ENCODE data around the gene ZMIZ1.

The ZMIZ1 gene

GRCh38 chr10:79246606-79247275 is 178.0 kb downstream of the ZMIZ1 start:
- no peak for DNase-seq (ENCODE audit: low read depth)

DNA sequence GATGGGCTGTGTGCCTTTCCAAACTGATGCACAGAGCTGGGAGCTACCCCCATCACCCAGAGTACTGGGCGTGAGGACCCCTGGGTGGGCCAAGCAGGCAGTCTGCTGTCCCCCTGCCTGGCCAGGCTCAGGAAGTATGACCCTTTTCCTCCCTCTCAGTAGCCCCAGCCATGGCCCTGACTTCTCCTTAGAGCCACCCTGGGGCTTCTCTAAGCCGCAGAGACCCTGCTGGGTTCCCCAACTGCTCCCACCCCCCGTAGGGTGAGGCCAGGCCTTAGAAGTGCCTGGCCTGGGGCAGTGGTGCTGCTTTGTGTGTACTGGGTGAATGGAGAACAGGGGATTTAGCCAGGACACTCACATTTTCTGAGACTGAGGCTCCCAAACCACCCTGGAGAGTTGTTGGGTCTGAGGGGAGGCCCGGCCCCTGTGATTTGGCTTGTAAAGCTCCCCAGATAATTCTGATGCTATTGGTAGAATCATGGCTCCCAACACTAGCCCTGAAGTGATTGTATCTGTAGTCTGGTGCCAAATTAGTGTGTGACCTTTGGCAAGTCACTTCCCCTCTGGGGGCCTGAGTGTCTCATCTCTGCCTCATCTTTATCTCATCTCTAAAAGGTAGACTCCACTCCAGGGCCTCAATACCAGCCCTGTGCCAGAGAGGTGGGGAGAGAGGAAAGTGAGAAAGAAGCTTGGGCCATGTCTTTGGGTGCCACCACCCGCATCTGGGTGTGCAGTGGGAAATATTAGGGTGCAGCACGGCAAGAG is 178.8 kb downstream of the ZMIZ1 start:
- no peak for DNase-seq (ENCODE audit: low read depth)

- no peak for DNase-seq (ENCODE audit: low read depth)
Measured at GRCh38 chr10:79248341-79249185, 179.8 kb downstream of the ZMIZ1 start.

DNA sequence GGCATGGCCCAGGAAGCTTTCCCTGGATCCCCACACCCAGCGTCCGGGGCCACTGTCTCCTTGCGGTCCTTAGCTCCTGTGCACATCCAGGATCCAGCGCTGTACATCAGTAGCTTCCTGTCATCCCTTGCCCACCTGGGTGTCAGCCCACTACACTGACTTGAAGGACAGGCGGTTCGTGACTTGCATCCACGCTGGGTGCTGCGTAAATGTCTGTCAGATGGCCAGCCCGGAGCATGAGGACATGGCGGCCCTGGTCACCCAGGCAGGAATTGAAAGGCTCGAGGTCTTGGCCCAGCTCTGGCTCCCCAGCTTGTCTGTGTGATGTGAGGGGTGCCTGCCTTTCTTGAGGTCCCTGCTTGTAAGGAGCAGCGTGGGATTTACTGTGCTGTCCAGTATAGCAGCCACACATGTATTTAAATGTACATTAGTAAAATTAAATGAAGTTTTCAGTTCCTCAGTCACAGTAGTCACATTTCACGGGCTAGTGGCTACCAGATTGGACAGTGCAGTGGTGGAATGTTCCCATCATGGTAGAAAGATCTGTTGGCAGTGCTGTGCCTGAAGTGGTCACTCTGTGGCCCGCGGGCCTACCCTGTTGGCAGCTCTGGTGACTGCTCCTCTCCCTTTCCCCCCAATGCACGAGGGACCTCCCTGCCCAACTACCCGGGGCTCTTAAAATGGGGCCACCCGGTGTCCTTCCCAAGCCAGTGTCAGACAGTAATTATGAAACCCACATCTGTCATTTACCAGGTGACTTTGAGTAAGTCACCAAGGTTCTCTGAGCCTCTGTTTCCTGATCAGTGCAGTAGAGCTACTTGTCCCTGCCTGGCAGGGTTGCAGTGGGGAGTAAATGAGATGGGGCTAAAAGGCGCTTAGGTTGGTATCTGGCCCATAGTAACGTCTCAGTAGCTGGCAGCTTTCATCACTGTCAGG is 180.7 kb downstream of the ZMIZ1 start:
- DNase-seq (ENCODE audit: low read depth), result no peak

GRCh38 chr10:79250259-79250658 is 181.5 kb downstream of the ZMIZ1 start:
- no peak for DNase-seq (ENCODE audit: low read depth)

- DNase-seq (ENCODE audit: low read depth), result no peak
Measured at GRCh38 chr10:79252450-79252849, 183.7 kb downstream of the ZMIZ1 start.

GRCh38 chr10:79252971-79253370 is 184.2 kb downstream of the ZMIZ1 start:
- no peak for DNase-seq (ENCODE audit: low read depth)

DNA sequence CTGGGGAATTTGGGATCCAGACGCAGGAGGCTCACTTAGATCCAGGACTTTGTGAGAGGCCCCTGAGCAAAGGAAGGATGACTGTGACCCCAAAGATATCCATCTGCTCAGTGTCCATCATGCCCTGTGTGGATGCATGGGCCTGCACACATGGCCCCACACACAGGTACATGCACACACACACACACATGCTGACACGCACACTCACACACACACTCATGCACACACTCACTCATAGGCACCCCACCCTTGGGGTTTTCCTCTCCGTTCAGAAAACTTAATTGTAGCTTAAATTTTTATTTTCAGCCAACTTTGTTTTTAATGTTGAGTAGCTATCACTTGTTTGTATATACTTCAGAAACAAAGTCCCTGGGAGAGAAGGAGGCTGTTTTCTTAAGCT is 184.9 kb downstream of the ZMIZ1 start:
- DNase-seq (ENCODE audit: low read depth), result no peak

GRCh38 chr10:79254333-79255006 is 185.7 kb downstream of the ZMIZ1 start:
- no peak for DNase-seq (ENCODE audit: low read depth)

DNA sequence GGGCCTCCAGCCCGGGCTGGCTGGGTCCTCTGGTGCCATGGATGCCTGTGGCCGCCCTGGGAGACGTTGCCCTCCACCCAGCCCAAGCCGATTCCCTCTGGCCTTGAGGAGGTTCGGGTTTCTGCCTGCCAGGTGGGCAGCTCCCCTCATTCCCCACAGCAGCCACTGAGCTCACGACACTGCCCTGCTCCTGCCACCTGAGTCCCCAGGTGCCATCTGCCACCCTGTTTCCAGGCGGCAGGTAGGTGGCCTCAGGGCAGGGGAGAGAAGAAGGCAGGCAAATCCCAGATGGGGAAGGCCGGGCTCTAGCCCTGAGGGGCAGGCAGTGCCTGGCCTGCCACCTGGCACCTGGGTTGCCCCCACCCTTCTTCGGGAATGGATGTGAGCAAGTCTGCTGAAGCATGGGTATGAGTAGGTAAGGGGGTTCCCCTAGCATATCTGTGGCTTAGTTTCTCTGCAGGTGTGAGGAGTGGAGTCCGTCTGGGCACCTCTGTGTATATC is 186.3 kb downstream of the ZMIZ1 start:
- DNase-seq (ENCODE audit: low read depth), result no peak

- no peak for DNase-seq (ENCODE audit: low read depth)
Measured at GRCh38 chr10:79256264-79256806, 187.6 kb downstream of the ZMIZ1 start.

GRCh38 chr10:79258894-79259293 is 190.1 kb downstream of the ZMIZ1 start:
- DNase-seq (ENCODE audit: low read depth), result no peak

- no peak for DNase-seq (ENCODE audit: low read depth)
Measured at GRCh38 chr10:79259834-79260233, 191.1 kb downstream of the ZMIZ1 start.

GRCh38 chr10:79260811-79261740 is 192.3 kb downstream of the ZMIZ1 start:
- no peak for DNase-seq (ENCODE audit: low read depth)

- DNase-seq (ENCODE audit: low read depth), result no peak
Measured at GRCh38 chr10:79262131-79262530, 193.4 kb downstream of the ZMIZ1 start.

DNA sequence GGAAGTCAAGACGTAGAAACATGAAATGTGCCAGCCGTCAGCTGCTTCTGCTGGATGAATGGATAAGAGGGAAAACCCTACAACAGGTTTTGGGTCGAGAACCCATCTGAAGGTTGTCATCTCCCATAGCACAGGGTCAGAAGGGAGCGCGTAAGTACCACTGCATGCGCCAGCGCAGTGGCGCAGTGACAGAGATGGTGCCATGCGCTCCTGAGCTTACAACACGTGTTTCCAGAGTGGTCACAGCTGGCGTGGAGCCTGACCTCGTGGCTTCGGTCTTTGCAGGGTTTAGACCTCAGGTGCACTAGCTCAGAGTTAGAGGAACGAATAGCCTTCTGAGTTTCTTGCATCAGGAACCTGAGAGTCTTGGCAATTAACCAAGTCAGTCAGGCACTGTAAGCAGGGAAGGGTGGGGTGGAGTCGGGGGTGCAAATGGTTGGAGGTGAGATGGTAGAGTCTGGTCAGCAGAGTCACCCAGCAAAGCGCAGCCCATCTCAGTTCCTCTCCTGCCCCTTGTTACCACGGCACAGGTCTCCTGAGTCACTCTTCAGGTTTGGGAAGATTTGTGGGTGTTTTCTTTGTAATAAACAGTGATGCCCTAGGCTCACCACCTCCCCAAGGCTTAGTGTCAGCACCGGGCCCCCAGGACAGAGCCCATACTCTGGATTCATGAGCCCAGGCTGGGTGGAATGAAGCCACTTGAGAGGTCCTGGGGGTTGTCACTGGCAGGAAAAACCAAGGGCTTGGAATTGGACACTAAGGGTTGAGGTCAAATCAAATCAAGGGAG is 194.4 kb downstream of the ZMIZ1 start:
- DNase-seq (ENCODE audit: low read depth), result no peak

DNA sequence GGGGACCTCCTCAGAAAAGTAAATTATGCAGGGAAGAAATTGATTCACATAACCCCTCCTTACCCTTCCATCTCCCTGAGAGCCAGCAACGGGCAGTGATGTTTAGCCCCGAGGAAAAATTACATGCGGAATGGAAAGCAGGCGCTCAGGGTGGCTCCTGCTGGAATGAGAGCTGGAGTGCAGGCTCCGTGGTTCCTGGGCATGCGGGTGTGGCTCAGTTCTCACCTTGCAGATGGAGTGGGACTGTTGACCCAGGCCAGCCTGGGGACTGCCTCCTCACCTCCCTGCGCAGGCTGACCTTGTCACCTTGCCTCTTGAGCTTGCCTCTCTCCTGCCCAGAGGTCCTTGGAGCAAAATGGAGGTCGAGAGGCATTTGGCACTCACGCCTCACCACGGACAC is 195.2 kb downstream of the ZMIZ1 start:
- DNase-seq (ENCODE audit: low read depth), result no peak

DNA sequence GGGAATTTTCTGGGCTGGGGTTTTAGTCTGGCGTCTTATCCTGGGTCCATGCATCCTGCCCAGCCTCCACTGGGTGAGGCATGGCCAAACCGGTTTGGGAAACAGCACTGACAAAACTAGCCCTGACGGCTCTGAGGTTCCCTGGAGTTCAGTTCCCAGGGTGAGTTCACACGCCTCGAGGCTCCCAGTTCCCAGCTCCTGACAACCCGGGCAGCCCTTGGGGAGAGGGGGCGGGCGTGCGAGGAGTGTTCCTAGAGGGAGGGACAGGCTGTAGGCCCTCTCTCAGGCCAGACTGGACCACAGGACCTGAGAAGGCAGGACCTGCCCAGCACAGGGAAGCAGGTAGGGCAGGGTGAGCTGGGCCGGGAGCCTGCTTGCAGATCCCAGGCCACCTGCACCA is 196.2 kb downstream of the ZMIZ1 start:
- DNase-seq (ENCODE audit: low read depth), result no peak

GRCh38 chr10:79266084-79266483 is 197.3 kb downstream of the ZMIZ1 start:
- DNase-seq (ENCODE audit: low read depth), result no peak
